NCI-H2081 (cell line): ENCODE results near the gene EPS8.
A peak's percentile ranks its signal among the peaks of the same experiment; 100 is the strongest.

Experiments used
- DNase-seq, 2 experiments: peaks; one replicate each; lab custom pipeline; 2025; lab: John Stamatoyannopoulos, UW

Gene EPS8

DNA sequence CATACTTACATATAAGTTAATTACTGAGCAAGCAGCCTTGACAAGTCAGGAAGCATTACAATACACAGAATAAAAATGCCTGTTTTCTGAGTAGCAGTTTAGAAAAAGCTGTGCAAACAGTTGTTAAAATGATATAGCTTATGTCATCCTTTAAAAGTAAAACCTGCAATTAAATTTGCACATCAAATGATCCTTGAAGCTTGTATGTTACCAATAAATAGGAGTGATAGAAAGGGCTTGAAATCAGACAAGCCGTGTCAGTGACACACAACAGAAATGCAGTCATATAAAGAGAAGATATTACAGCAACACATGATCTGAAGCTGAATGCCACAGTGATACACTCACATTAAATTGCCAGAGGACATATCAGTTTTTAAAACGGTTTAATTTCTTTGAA, 70.0 kb downstream of the EPS8 start:
- peak; percentile 36 to 84 for DNase-seq

DNA sequence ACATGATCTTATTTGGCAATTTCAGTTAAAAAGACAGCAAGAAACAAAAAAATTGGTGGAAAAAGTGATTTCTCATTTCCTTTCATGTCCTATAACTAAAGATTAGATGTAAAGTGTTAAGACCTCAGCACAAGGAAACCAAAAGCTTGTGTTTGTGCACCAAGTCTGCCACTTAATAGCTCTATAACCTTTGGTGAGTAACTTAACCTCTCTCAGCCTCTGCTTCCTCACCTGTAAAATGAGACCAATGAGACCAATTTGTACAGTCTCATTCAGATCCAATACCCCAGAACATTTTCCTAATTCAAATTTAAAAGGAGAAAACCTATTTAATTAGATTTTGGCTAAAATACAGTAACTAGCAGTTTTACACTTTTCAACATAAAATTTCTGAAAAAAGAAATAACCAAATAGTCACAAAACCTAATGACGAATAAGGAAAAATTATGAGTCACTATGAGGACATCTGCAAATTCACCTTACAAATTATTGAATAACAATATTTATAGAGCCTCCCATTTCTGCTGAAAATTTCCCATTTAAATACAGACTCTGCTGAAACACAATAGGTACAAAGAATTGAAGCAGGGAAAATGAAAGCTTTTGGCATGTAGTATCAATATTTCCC, 71.1 kb downstream of the EPS8 start:
- no peak for DNase-seq

DNA sequence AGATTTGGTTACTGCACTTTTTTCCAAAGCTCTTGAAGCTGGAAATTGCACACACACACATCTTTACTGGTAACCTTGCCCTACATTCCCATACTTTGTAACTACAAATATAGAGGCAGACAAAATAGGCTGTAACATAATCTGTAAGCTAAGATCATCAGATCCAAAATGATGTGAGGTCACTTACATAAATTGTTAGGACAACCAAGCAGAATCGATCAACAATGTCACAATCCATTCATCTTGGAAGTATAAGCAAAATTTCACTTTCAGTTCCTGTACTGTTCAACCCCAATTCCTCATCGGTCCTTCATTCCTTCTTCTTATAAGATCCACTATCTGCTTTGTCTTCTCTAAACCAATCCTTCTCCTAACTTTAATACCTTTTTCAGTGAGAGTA, 72.6 kb downstream of the EPS8 start:
- DNase-seq: no peak

DNA sequence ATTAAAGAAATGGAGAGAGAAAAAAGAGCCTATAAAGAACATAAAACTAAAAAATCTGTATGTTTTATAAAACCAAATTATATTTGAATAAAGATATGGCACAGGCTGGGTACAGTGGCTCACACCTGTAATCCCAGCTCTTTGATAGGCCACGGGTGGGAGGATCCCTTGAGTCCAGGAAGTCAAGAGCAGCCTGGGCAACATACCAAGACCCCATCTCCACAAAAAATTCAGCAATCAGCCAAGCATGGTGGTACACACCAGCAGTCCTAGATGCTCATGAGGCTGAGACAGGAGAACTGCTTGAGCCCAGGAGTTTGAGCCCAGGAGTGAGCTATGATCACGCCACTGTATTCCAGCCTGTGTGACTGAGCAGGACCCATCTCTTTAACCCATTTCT, 74.9 kb downstream of the EPS8 start:
- no peak for DNase-seq

DNA sequence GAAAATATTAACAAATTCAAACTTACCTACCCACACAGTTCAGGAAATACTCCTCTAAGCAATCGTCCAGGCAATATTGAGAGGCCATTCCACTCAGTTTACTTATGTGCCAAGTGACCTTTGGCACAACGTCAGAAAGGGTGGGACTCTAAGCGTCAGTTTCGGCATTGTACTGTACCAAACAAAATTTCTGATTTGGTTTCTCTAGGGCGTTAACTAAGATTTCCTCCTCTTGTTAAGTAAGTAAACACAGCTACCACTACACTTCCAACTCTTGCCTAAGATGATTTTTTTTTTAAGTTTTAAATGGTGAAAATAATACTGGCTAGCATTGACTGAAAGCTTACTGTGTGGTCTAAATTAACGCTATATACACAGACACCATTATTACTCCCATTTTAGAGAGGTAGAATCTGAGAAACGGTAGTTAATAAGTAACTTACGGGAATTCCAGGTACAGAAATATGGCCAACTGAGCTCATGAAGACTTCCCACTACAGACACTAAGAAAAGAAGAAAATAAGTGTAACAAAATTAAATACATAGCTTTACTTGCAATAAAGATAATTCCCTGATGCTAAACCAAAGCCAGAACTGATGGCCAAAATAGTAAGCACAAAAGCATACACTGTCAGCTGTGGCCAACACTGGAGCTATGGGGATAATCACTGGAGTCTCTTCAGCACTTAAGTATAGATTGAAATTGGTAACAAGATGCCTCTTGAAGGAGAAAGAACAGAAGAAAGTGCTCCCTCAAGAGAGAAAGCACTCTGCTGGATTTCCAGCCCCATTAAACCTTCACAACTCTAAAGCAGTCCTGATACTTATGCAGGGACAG, 76.1 kb downstream of the EPS8 start:
- DNase-seq: no peak

DNA sequence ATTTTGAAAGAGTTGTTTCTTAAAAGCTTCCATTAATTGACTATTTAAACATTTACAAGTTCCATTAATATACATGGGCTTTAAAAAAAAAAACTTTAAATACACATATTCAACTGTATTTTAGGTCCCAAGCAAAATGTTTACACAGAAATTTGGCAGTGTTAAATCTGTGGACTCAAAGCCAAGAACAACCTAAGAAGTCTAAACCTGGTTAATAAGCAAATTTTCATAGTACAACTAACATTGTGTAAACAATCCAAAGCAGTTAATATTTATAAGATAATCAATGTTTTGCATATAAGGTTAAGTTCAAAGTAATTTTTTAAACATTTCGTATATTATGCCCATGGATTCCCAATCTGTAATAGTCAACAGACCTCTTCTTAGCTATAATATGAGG, 77.0 kb downstream of the EPS8 start:
- DNase-seq: no peak

DNA sequence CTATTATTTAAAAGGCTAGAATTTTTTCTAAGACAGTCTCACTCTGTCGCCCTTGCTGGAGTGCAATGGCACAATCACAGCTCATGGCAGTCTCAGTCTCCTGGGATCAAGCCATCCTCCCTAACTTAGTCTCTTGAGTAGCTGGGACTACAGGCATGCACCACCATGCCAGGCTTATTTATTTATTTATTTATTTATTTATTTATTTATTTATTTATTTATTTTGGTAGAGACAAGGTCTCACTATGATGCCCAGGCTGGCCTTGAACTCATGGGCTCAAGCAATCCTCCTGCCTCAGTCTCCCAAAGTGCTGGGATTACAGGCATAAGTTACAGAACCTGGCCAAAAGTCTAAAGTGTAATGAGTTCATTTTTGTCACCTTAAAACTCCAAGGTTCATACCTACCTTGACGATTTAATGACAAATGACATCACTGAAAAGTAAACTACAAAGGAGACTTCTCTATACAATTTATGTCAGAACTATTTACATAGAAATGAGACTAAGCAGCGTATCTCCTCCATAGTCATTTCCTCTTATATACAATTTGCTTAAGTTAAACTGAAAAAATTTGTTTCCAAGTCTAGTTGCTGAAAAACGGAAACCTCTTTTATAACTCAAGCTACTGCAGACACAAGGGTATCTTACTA, 78.2 kb downstream of the EPS8 start:
- DNase-seq: no peak

DNA sequence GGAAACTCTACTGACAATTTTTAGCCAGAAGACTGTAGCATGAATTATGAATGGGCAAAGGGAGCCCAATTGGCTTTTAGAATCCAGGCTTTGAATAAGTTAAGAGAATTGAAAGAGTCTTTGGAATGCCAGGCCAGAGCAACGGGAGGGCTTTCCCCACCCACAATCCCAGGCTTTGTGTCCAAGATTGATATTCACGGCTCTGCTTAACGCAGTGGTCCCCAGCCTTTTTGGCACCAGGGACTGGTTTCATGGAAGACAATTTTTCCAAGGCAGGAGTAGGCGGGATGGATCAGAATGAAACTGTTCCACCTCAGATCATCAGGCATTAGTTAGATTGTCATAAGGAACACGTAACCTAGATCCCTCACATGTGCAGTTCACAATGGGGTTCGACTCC, 79.6 kb downstream of the EPS8 start:
- DNase-seq: no peak

DNA sequence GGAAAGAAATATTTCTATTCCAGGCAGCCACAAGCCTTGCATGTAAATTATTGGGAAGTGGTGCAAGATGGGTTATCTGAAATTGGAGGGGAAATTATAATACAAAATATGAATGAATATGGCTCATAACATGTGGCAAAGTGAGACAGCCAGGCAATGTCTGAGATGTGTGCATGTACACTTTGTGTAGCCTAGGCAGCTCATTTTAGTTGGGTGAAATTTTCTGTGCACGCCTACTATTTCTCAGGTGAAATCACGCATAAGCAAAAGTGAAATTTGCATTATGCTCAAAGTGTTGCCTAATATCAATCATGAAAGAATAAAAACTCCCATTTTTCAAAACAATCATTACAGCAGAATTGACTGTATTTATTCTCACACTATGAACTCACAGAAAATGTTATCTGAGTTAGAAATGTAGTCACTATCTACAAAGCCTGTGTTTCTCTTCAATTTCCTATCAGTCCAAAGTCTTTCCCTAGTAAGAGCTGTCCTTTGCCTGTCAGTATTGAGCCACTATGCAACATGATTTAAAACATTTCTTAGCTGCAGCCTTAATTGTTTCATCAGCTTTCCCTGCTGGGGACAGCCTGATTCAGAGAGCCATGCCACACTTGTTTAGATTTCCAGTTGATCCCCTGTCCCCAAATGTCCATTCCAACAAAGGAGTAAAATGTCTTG, 80.7 kb downstream of the EPS8 start:
- DNase-seq: no peak

DNA sequence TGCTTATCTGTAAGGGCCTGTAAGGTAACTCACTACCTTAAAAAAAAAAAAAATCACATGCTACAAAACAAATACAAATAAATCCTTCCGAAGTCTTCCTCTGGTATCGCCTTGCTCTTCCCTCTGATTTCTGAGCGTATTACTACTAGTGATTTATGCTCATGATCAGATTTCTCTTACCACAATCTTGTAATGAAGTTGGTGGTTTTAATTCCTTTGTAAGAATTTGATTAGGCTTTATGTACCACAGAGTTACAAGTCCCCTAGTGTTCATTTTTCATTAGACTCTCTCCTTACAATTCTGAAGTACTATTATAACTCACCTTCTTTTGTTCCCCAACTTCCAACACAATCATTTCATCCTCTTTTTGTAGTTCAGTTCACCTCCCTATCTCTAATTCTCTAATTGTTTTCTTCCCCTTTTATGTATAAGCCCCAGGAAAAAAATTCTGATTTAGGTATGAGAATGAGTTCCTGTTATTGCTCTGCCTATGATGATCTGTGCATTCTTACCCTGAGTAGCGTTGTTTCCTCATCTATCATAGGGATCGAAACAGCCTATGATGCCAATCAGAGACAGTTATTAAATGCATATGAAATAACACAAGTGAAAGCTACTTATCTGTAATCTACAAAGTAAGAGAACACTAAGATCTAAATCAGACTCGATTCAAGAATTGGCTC, 81.5 kb downstream of the EPS8 start:
- DNase-seq: no peak

DNA sequence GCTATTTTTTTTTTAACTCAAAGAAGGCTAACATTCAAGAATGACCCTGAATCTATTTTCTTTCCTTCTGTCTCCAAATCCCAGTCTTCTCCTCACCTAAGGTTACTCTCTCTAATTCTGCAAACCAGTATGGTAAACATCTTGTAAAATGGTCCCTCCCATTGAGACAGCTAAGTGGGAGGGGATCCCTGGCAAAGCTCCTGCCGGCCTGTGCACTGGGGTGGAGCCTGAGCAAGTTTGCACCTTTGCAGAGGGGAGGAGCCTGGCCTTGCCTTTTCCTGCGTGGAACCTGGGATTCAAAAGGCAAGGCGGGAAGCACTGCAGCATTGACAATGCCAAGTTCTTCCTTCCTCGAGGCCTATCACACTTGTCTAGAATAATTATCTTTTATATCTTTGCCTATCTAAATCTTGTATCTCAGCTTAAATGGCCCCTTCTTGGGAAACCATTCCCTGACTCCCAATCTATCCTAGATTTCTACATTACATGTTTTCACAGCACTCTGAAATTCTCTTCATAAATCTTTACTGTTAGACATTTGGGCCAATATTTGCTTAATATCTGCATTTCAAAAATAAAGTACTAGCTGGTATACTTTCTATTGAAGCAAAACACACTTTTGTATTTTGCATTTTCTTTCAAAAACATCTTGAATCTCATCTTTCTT, 83.0 kb downstream of the EPS8 start:
- no peak for DNase-seq

DNA sequence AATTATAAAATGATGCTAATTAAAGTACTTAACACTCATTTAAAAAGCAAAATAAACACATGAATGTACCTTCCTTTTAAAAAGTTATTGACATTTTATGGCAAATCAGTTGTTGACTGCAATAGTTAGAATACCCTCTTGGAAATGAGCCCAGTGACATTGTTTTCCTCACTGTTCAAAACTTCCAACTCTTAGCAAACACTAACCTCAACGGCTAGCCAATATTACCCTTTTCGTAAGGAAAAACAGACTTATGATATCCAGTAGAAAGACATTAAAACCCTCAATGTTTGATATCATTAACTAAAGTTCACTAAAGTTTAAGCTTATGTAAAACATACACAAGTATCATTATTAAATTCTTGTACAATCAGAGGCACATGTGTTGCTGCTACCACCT, 83.6 kb downstream of the EPS8 start:
- no peak for DNase-seq

DNA sequence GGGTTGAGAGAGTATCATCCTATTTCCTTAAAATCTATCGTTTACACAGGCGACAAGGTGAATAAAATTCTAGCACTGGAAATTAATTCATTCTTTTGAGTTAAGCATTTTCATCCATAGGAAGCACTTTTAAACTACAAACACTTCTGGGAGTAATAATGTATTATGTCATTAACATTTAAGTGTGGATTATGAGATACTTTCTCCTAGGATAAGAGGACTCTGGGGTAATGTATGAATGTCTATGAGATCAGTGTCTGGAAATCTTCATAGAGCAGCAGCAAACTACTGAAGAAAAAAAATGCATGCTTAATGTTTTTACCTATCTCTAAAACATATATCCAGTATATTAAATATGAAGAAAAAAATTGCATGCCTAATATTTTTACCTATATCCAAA, 86.9 kb downstream of the EPS8 start:
- DNase-seq: no peak

DNA sequence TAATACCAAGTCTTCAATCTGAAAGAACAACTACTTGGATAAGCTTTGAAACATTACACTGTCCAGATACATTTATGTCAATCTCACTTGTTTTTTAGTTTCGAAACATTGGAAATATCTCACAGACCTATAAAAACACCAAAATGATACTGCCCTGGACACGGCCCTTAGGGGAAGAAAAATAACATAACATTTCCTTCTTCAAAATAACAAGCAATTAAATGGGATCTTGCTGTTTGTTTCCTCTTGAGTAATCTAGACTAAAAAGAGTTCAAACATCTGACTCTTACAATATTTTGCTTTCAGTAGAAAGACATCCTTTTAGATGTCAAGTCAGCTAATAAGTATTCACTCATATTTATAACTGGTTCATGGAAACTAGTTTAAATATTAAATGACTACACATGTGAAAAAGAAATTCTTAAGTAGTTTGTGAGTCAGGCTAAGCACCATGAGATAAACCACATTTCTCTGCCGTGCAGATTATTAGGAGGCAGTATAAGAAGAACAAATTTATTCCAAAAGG, 87.5 kb downstream of the EPS8 start:
- DNase-seq: no peak

DNA sequence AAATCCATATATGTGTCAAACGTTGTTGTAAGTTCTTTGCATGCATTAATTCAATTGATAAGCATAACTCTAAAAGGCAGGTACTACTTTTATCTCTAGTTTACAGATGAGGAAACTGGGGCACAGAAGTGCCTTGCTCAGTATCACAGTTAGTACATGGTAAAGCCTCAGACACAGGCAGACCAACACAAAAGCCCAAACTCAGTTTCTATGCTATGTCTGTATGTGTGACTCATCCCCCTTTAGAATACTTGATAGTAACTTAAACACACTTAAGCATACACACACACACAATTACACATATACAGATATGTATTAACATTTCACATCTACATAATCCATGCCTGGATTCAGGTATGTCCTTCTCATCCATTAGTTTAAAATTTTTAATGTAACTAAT, 88.0 kb downstream of the EPS8 start:
- DNase-seq: no peak

DNA sequence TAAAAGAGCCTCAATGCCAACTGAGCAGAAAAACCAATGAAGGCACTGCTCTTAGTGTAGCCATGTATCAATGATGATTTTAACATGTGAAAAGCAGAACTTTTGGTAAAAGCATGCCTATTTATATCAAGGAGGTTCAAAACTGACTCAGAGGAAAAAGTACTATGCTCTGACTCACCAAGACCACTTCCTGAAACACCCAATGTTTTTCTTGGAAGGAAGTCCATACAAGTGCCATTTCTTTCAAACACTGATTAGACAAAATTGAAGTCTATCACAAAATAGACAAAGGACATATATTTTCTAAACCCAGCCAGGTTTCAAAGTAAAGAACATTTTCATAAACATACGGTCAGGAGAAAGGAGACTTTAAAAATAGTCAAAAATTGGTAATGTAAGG, 88.6 kb downstream of the EPS8 start:
- DNase-seq: no peak

DNA sequence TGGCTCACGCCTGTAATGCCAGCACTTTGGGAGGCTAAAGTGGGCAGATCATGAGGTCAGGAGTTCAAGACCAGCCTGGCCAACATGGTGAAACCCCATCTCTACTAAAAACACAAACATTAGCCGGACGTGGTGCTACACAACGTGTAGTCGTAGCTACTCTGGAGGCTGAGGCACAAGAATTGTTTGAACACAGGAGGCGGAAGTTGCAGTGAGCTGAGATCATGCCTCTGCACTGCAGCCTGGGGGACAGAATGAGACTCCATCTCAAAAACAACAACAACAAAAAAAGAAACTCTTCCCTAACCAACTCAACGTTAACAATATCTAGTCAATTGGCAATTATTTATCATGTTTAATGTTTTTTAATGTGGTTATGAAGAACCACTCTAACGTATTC, 89.3 kb downstream of the EPS8 start:
- no peak for DNase-seq

DNA sequence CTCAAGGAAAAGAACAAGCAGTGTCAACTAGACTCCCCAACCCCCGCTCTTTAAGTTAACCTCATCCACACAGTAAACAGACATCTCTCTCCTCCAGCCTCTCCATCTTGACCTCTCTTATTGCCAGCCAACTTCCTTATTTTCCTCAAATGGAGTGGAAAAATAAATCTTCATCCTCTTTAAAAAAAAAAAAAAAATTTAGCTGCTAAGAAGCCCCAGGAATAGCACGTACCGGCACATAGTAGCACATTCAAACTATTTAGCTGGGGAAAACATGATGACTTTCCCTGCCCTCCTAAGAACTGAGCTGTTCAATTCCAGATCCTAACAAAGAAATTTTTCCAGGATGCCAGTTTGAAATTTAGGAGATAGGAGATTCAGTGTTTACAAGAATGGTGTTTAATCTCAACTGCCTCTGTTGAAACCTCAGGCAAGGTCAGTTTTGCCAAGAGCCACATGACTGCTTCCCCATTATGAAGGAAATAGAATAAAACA, 90.8 kb downstream of the EPS8 start:
- DNase-seq: no peak

DNA sequence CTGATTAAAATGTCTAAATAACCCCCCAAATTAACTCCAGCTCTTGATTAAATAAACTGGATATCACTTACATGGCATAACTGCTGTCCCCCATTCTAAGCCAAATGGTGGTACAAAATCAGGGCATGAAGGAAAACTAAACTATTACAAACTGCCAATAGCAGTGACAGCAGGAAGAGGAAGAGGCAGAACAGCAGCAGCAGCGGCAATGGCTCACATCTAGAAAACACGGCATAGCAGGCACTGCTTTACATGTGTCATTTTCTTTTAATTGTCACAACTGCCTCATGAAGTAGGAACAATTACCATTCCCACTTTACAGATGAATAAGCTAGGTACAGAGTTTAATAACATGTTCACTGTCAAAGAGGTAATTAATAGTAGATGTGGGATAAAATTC, 92.0 kb downstream of the EPS8 start:
- no peak for DNase-seq

DNA sequence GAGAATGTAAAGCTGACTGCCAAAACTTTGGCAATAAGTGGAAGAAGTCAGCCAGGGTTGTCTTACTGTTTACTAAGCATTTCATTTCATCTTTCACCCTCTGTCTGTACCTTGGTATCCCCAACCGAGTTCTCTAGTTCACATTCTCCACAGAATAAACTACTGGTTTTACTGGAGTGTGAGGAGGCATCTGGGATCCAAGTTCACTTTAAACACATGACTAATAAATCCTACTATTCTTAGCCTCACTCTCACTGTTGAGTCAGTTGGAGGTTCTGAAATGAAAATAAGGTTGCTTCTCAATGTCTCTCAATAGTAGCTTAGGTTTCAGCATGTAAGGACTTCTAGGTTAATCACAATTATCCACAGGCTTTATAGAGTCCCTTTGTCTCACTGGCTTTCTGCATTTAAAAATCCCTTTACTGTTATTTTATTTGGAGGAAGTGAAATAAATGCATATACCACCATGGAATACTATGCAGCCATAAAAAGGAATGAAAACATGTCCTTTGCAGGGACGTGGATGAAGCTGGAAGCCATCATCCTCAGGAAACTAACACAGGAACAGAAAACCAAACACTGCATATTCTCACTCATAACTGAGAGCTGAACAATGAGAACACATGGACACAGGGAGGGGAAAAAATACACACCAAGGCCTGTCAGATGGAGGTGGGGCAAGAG, 95.8 kb downstream of the EPS8 start:
- no peak for DNase-seq

DNA sequence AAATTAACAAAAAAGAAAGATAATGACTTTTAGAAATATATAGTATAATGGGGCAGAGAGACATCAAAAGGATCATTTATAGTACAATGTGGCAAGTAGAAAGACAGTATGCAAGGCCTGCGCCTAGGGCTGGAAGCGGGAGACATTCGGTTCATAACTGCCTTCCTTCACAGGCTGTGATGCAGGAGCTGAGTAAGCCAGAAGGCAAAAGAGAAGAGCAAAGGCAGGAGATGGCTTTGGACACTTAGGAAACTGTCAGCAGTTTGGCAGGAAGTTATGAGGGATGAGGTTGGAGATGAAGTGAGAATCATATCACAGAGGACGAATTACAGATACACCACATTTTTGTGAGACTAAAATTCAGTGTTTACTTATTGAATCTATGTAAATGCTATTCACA, 97.8 kb downstream of the EPS8 start:
- no peak for DNase-seq
